CD4-positive, alpha-beta T cell treated with Interleukin-6 for 4 hours (primary cell): ENCODE results near the gene MMP19.
"Not testable (repeated sequence)": the region's sequence is repeated elsewhere in the genome, so short reads cannot be mapped to it uniquely, and the experiment has no call there.

Source experiments
- DNase-seq: peaks from one replicate; pipeline ENCODE4 v3.0.0-alpha.2; 2020; ENCODE audit warnings: mixed read lengths

The MMP19 gene, protein sequence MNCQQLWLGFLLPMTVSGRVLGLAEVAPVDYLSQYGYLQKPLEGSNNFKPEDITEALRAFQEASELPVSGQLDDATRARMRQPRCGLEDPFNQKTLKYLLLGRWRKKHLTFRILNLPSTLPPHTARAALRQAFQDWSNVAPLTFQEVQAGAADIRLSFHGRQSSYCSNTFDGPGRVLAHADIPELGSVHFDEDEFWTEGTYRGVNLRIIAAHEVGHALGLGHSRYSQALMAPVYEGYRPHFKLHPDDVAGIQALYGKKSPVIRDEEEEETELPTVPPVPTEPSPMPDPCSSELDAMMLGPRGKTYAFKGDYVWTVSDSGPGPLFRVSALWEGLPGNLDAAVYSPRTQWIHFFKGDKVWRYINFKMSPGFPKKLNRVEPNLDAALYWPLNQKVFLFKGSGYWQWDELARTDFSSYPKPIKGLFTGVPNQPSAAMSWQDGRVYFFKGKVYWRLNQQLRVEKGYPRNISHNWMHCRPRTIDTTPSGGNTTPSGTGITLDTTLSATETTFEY

DNA sequence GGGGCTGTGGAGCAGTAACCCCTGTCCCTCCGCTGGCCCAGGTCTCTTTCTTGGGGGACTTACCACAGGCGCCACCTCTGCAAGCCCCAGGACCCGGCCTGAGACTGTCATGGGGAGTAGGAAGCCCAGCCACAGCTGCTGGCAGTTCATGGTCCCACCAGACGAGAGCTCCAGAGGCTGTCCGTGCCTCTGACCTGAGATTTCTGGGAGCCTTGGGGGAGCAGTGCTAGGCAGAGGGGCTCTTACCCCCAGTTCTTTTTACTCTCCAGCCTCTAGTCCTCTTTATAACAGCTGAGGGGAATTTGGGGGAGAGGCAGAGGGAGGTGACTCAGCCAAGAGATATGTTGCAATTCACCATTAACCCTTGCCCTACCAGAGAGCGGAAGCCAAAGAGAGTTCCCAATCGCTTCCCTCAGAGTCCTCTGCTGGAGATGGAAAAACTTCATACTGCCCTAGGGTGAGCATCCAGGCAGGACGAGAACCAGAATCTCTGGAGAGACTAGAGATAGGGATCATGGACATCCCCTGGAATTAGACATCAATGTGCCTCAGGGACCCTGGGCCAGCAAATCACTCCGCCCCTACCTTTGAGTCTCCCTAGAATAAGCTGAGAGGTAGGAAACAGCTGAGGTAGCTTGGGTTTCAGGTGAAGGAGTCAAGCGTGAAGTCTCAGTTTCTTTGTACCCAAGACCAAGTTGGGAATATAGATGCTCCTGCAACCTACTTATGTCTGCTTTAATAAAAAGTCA is at the start of gene MMP19:
MMP19 (minus strand) TSS at position 256 of the 749 bp plus-strand sequence; CDS start at position 150, 106 bp downstream.
- DNase-seq: no peak

DNA sequence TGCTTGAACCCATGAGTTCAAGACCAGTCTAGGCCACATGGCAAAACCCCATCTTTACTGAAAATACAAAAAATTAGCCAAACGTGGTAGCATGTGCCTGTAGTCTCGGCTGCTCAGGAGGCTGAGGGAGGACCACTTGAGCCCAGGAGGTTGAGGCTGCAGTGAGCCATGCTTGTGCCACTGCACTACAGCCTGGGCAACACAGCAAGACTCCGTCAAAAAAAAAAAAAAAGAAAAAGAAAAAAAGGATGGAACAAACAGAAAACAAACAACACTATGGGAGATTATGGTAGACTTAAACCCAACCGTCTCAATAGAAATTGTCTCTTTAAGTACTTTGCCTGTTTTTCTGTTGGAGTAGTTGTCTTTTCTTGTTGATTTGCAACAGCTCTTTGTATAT is 48.6 kb upstream of the MMP19 start:
- DNase-seq: no peak

DNA sequence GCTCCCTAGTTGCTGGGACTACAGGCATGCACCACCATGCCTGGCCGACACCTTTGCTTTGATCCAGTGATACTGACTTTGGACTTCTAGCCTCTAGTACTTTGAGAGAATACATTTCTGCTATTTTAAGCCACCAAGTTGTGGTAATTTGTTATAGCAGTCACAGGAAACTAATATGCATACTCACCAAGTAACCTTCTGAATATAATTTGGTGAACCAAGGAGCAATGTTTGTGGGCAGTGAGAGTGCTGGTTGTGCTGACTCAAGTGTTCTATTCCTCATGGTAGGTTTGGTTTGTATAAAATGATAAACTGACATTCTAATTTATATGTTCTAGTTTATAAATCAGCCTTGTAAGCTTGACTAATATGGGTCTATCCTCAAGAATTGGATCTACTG is 42.4 kb upstream of the MMP19 start:
- DNase-seq: no peak

DNA sequence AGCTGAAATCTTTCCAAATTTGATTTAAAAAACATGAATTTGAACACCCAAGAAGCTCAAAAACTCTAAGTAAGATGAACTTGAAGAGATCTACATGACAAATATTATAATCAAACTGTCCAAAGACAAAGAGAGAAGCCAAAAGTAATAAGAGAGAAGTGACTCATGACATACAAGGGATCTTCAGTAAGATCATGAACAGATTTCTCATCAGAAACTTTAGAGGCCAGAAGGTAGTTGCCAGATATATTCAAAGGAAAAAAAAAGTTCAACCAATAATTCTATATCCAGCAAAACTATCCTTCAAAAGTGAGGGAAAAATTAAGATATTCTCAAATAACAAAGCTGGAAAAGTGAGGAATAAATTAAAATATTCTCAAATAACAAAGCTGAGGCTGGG is 35.1 kb upstream of the MMP19 start:
- no peak for DNase-seq

DNA sequence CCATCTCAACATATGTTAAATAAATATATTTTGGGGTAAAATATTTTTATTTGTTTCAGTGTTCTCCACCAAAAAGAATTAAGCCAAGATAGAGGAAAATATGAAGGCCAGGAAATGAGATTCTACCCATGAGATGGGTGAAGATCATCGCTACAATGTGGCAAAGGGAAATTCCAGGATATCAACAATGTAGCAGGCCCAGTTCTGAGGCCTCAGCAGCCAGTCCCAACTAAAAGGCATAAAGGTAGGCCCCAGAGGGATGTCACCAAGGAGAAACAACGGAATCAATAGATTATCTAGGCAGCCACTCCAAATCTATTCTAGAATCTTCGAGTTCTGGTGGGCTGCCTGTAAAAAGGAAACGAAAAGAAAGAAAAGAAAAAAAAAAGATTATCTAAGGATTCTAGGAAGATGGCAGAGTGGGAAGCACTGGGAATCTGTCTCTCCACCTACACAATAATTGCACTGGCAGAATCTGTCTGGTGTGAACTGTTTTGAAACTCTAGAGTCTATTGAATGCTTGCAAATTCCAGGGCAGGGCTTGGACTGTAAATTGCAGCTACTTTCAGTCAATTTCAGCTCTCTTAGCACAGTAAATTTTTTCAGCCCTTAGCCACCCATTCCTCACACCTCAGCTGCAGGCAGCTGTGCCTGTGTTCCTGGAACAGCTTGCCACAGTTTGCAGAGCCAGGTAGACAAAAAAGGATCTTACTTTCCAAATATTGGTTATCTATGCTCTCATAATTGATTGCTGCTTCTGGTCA is 33.1 kb upstream of the MMP19 start:
- DNase-seq: no peak

DNA sequence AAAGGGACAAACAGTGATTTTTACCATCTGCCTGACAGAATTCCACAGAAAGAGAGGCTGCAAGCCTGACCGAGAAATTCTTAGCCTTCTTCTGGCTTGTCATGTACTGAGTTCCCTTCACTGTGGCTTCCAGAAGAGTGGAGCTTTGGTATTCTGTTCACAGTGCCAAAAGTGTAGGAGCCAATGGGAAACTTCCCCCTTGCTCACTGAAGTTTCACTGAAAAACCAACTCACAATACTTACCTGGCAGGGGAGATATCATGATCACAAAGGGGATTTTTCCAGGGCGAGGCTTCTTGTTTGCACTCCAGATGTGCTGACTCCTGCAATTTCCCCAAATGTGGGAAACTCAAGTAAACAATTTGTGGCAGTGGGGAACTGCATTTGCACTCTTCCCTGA is 31.7 kb upstream of the MMP19 start:
- no peak for DNase-seq

DNA sequence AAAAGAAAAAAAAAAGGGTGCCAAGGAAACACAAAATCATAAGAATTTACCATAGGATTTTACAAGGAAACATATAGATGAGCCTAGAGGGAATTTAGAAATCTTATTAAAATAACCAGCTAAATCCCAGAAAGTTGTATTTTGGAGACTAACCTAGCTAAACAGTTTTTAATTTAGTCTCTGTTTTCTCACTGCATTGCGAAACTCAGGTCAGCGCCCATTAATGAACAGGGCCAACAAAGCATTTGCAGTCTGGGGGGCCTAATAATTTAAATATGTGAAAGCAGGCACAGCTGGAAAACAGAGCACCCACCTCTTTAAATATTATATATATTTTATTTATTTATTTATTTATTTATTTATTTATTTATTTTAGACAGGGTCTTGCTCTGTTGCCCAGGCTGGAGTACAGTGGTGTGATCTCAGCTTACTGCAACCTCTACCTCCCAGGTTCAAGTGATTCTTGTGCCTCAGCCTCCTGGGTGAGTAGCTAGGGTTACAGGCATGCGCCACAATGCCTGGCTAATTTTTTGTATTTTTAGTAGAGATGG is 23.8 kb upstream of the MMP19 start:
- DNase-seq: not testable (repeated sequence)

DNA sequence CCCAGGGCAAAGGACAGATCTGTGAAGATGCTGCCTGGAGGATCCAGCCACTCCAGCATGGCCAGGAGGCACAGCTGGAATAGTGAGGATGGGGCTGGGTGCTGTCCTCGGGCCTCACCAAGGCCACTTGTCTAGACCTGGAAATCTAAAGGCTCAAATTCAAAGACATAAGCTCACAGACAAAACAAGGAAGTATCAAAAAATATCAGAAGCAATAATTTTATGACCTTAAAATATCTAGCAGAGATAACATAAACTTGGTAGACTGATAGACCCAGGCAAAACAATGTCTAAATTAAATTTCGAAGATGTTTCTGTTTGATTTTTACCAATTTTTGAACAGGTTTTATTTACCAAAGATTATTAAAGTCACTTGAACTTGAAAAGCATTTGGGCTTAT is 22.6 kb upstream of the MMP19 start:
- no peak for DNase-seq

DNA sequence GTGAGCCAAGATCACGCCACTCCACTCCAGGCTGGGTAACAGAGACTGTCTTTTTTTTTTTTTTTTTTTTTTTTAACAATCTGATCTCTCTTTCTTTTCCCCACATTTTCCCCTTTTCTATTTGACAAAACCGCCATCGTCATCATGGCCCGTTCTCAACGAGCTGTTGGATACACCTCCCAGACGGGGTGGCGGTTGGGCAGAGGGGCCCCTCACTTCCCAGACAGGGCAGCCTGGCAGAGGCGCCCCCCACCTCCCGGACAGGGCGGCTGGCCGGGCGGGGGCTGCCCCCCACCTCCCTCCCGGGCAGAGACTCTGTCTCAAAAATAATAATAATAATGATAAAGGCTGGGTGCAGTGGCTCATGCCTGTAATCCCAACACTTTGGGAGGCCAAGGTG is 20.2 kb upstream of the MMP19 start:
- not testable (repeated sequence) for DNase-seq

DNA sequence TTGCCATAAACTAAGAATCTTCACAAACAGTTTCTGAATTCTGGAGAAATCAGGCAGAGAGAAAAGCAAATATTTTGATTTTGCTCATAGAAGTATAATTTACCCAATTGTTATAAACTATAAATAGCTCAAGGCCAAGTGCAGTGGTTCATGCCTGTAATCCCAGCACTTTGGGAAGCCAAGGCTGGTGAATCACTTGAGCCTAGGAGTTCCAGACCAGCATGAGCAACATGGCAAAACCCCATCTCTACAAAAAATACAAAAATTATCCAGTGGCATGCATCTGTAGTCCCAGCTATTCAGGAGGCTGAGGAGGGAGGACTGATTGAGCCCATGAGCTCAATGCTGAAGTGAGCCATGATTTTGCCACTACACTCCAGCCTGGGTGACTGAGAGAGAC is 19.6 kb upstream of the MMP19 start:
- DNase-seq: no peak

DNA sequence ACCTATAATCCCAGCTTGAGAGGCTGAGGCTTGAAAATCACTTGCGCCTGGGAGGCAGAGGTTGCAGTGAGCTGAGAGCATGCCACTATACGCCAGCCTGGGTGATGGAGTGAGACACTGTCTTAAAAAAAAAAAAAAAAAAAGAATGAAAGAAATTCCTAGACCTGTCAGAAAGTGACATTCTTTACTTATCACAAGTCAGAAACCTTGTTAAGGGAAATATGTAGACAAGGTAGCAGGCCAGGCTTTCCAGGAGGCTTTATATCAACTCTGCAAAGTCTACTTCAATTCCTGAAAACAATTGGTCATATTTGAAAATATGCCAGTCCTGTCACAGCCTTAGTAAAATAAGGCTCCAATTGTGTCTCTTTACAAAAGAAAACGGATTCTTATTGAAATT is 19.1 kb upstream of the MMP19 start:
- no peak for DNase-seq

DNA sequence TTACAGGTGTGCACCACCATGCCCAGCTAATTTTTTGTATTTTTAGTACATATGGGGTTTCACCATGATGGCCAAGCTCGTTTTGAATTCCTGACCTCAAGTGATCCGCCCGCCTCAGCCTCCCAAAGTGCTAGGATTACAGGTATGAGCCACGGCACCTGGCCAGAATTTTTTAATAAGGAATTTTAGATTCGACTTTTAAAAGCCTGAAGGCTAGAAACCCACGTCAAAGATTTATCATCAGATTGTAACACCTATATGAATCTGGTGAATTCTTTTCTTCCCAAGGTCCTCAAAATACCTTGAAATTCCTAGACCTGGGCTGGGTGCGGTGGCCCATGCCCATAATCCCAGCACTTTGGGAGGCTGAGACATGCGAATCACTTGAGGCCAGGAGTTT is 18.7 kb upstream of the MMP19 start:
- no peak for DNase-seq

DNA sequence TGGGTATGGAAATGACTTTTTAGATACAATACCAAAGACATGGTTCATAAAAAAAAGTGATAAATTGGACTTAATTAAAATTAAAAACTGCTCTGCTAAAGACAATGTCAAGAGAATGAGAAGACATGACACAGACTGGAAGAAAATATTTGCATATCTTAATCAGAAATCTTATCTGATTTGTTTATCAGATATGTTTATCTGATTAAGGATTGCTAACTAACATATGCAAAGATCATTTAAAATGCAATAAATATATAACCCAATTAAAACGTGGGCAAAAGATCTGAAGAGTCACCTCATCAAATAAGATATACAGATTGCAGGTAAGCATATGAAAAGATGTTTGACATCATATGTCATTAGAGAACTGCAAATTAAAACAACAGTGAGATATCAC is 10.0 kb upstream of the MMP19 start:
- DNase-seq: no peak

DNA sequence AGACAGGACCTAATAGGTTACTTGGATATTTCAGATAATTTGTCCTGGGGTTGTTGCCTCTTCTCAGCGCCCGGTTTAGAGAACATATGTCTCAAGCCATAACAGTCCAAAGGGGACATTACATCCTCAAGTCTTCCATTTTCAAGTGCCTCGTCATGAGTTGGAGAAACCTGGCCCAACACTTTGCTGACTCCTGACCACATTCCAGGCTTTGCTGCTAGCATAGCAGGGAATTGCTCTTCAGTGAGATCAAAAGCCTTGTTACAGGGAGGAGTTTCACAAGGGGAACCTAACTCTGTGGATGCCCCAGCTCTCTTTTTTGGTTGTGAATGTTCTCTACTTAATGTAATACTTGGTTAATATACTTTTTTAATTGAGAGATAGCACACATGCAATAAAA is 8.2 kb upstream of the MMP19 start:
- no peak for DNase-seq

DNA sequence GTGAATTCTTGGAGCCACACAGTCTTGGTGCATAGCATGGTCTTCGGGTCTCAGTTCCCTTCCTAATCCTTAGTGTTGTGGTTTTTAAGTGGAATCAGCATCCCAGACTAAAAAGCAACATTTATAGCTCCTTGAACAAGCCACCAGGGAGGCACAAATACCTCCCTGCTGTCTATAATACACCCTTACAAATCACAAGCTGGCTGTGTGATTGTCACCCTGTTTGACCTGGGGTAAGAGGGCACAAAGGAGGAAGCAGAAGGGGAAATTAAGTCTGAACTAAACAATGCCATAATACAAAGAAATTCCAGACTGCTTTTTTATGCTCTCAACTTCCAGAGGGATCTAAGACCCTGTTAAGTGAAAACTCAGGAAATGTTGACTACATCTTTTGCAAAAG is 7.7 kb upstream of the MMP19 start:
- no peak for DNase-seq

DNA sequence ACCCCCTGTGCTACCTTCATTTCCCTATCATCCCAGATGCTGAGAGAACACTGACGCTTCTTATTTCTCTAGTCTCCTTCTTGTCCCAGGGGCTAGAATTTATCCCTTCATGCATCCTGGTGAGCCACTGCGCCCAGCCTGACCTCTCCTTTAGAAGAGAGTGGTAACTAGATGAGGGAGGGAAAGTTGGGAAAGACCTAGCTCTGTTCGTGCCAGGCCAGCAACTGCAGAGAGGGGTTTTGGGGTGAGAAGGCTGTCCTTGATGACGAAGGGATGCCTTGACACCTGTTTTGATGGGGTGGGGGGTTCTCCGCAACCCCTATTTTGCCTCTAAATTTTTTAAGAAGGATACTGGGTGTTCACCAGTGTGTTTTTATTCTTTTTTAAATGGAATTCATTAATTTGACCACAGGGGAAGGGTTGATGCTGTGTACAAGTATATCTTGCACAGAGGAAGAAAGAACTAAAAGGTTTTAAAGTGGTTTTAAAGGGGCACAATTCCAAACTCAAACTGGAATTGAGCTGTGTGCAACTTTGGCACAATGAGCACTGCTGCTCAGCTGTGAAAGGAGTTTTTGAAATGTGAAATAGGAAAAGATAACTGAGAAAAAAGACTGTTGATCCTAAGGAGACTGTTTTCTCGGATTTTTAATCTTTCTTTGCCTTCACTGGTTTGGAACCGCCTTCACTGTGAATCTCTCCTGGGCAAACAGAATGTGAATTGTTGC is 7.0 kb upstream of the MMP19 start:
- DNase-seq: no peak

DNA sequence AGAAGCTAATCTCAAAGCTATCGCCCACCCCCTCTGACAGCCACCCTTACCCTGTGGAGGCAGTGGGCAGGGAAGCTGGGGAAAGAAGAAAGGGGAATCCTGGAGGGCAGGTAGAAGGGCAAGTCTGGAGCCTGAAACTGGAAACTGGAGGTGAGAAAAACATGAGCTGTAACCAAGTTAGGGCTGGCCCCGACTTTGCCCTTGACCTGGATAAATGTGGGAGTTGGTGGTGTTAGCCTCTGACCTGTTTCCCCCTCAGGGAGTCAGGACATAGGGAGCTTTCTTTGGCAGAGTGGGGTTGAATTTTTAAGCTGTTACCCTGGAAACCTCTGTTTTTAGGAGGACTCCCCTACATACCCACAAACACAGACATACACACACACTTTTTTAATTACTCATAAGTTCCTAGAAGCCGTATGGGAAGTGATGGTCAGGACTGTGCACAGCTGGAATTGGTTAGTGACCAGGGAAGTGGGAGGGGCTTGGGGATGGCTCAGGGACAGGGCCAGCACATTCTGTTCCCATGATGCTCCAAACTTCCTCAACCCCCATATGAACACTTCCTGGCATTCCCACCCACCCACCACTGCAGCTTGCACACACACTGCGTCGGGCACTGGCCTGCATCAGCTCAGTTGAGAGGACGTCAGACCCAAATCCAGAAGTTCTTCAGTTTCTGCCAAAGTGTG is 5.0 kb upstream of the MMP19 start:
- DNase-seq: no peak

DNA sequence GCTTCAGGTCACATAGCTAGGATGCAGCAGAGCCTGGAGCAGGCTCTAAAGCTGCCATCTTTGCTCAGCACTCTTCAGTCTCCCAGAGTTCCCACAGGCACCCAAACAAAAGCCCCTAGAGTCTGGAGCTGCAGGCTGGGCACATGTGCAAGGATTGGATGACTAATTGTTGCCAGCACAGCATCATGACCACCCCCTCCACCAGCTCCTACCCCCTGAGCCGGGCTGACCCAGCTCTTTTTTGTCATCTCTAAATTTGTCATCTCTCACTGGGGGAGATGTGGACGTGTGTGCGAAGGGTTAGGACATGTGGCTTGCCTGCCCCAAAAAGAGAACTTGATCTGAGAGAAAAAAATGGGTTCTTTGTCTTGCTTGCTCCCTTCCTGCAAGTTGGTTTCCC is 4.3 kb upstream of the MMP19 start:
- no peak for DNase-seq

DNA sequence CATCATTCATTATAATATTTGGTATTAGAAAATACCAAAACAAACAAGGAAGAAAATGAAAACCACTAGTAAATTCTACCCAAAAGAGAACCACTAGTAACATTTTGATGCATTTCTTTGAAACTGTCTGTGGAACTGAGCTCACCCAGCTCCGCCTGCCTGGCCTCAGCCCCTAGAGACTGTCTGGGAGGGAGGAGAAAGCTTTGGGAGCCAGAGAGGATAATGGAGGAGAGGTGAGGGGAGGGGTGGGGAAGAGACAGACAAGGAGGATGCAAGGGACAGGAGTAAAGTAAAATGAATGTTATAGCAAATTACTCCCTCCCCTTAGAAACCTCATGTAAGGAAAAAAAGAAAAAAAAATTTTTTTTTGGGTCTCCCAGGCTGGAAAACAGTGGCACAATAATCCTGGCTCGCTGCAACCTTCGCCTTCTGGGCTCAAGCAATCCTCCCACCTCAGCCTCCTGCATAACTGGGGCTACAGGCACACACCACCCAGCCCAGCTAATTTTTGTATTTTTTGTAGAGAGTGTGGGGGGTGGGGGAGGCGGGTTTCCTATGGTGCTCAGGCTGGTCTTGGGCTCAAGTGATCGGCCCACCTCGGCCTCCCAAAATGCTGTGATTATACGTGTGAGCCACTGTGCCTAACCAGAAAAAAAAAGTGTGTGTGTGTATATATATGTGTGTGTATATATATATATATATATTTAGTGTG is 3.2 kb upstream of the MMP19 start:
- DNase-seq: no peak

DNA sequence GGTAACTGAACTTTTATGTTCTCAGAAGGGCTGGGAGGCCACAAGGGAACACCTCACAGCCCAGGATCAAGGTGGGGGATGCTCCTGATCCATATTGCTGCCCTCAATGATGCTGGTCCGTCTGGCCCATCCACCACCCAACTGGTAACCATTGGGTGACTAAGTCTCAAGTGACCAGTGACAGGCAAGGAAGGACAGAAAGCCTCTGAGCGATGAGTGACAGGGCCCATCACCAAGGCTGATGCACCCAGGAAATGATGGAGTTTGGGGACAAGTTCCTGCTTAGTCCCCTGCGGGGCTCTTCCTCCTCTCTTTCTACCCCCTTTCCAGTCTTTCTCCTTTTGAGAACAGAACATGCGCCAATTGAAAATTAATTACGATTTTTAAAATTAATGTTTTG is 2.6 kb upstream of the MMP19 start:
- no peak for DNase-seq

DNA sequence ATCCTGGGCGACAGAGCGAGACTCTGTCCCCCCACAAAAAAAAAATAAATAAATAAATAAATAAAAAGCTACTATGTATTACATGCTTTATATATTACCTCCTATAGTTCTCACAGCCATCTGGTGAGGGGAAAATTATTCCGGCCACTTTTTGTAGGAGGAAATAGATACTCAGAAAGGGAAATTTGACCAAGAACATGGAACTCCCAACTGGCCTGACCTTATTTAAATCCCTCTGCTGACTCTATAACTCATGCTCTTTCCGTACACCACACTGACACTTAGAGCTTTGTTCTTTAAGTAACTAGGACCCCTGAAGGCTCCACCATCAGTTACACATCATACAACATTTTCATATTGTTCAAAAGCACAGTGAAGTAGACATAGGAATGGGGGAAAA is 2.2 kb upstream of the MMP19 start:
- no peak for DNase-seq
